SK-N-SH treated with all-trans-retinoic acid at 6 μM for 48 hours (cell line): ENCODE data around the gene CSNK2B.
A peak's percentile ranks its signal among the peaks of the same experiment; 100 is the strongest.

Experiments
- ATAC-seq: fragments of 200-7000 bp; cut with Tn5 transposase; 3 replicates; pipeline ENCODE4 v1.9.1; 2020; ENCODE audit warnings: mild to moderate bottlenecking, moderate library complexity
- ARNTL ChIP-seq: fragments of 450-650 bp; formaldehyde crosslinking; IDR thresholded peaks from 2 replicates; pipeline ENCODE4 v1.5.0; 2020; ENCODE audit warnings: low read depth, mild to moderate bottlenecking, moderate library complexity, borderline replicate concordance
- BACH2 ChIP-seq: fragments of 250-450 bp; sonication (Bioruptor Pico); IDR thresholded peaks from 2 replicates; pipeline ENCODE4 v1.9.0; 2021; ENCODE audit warnings: mild to moderate bottlenecking, borderline replicate concordance
- CREB5 ChIP-seq: fragments of 250-450 bp; sonication (Bioruptor Pico); IDR thresholded peaks from 2 replicates; pipeline ENCODE4 v1.5.1; 2020; ENCODE audit warnings: low read depth, mild to moderate bottlenecking, moderate library complexity
- CSDC2 ChIP-seq: fragments of 250-450 bp; sonication (Bioruptor Pico); IDR thresholded peaks from 2 replicates; pipeline ENCODE4 v1.5.0; 2020; ENCODE audit warnings: mild to moderate bottlenecking, moderate library complexity
- CSRNP3 ChIP-seq: fragments of 250-450 bp; sonication (Bioruptor Pico); IDR thresholded peaks from 2 replicates; pipeline ENCODE4 v1.5.1; 2021; ENCODE audit warnings: mild to moderate bottlenecking, moderate library complexity
- GLIS3 ChIP-seq: fragments of 250-450 bp; sonication (Bioruptor Pico); IDR thresholded peaks from 2 replicates; pipeline ENCODE4 v1.5.0; 2020; ENCODE audit warnings: mild to moderate bottlenecking, moderate library complexity
- ISL1 ChIP-seq: fragments of 250-450 bp; sonication (Bioruptor Pico); IDR thresholded peaks from 2 replicates; pipeline ENCODE4 v2.1.2; 2022; ENCODE audit warnings: mild to moderate bottlenecking, moderate library complexity
- OSR1 ChIP-seq: fragments of 250-450 bp; sonication (Bioruptor Pico); IDR thresholded peaks from 2 replicates; pipeline ENCODE4 v1.8.0; 2022; ENCODE audit warnings: moderate library complexity, mild to moderate bottlenecking, inconsistent platforms
- PATZ1 ChIP-seq: fragments of 250-450 bp; sonication (Bioruptor Pico); IDR thresholded peaks from 2 replicates; pipeline ENCODE4 v1.8.0; 2020; ENCODE audit warnings: mild to moderate bottlenecking, moderate library complexity, borderline replicate concordance
- POU6F1 ChIP-seq: fragments of 250-450 bp; sonication (Bioruptor Pico); IDR thresholded peaks from 2 replicates; pipeline ENCODE4 v1.8.0; 2021; ENCODE audit warnings: low read depth, mild to moderate bottlenecking, moderate library complexity, borderline replicate concordance
- PPARA ChIP-seq: fragments of 250-450 bp; sonication (Bioruptor Pico); IDR thresholded peaks from 2 replicates; pipeline ENCODE4 v1.5.0; 2020; ENCODE audit warnings: mild to moderate bottlenecking, borderline replicate concordance
- RARB ChIP-seq: fragments of 250-450 bp; sonication (Bioruptor Pico); IDR thresholded peaks from 2 replicates; pipeline ENCODE4 v1.8.0; 2021; ENCODE audit warnings: mild to moderate bottlenecking, moderate library complexity
- SNAI2 ChIP-seq: fragments of 250-450 bp; sonication (Bioruptor Pico); IDR thresholded peaks from 2 replicates; pipeline ENCODE4 v1.5.0; 2020; ENCODE audit warnings: mild to moderate bottlenecking, moderate library complexity
- TCF4 ChIP-seq: fragments of 250-450 bp; sonication (Bioruptor Pico); IDR thresholded peaks from 2 replicates; pipeline ENCODE4 v1.8.0; 2021; ENCODE audit warnings: mild to moderate bottlenecking, moderate library complexity, borderline replicate concordance
- TOX ChIP-seq: fragments of 250-450 bp; sonication (Bioruptor Pico); IDR thresholded peaks from 2 replicates; pipeline ENCODE4 v1.8.0; 2021; ENCODE audit warnings: mild to moderate bottlenecking, moderate library complexity, borderline replicate concordance
- TSHZ2 ChIP-seq: fragments of 250-450 bp; sonication (Bioruptor Pico); IDR thresholded peaks from 2 replicates; pipeline ENCODE4 v1.5.0; 2020; ENCODE audit warnings: mild to moderate bottlenecking, moderate library complexity
- ZFP30 ChIP-seq: fragments of 450-650 bp; formaldehyde crosslinking; IDR thresholded peaks from 2 replicates; pipeline ENCODE4 v1.5.0; 2022; ENCODE audit warnings: mild to moderate bottlenecking, moderate library complexity
- ZNF565 ChIP-seq: fragments of 450-650 bp; formaldehyde crosslinking; conservative IDR thresholded peaks from 2 replicates; pipeline ENCODE4 v1.5.0; 2020; ENCODE audit warnings: low read depth, mild to moderate bottlenecking, moderate library complexity
- ZNF70 ChIP-seq: fragments of 450-650 bp; formaldehyde crosslinking; IDR thresholded peaks from 2 replicates; pipeline ENCODE4 v1.5.0; 2020; ENCODE audit warnings: mild to moderate bottlenecking, moderate library complexity
- ZNF8 ChIP-seq: fragments of 450-650 bp; formaldehyde crosslinking; IDR thresholded peaks from 2 replicates; pipeline ENCODE4 v1.5.0; 2020; ENCODE audit warnings: mild to moderate bottlenecking, moderate library complexity

Gene CSNK2B

GRCh38 chr6:31659649-31660380 lies 6.1 kb upstream of the CSNK2B start:
- no peak for TF ChIP-seq CREB5 (CRISPR knock-in tag)
- no peak for TF ChIP-seq ZNF8 (CRISPR knock-in tag)
- no peak for TF ChIP-seq GLIS3 (CRISPR knock-in tag)
- TF ChIP-seq CSRNP3 (CRISPR knock-in tag) = no peak
- TF ChIP-seq ISL1 (CRISPR knock-in tag) = no peak
- TF ChIP-seq OSR1 (CRISPR knock-in tag) = no peak
- TF ChIP-seq CSDC2 = no peak
- no peak for TF ChIP-seq TSHZ2 (CRISPR knock-in tag)
- TF ChIP-seq PATZ1 = no peak
- no peak for TF ChIP-seq ARNTL
- no peak for TF ChIP-seq TOX
- no peak for TF ChIP-seq BACH2
- TF ChIP-seq ZNF565 (CRISPR knock-in tag) = no peak
- no peak for TF ChIP-seq TCF4 (CRISPR knock-in tag)
- TF ChIP-seq SNAI2 (CRISPR knock-in tag) = no peak
- no peak for TF ChIP-seq ZFP30 (CRISPR knock-in tag)
- peak; percentile 50 for ATAC-seq

GRCh38 chr6:31660381-31661261 lies 5.3 kb upstream of the CSNK2B start, which contains the start of gene C6orf47:
TSS of gene C6orf47 (minus strand) at chr6:31660778. CDS start at chr6:31659947, 831 bp downstream.
- ATAC-seq = peak; percentile 84
- TF ChIP-seq OSR1 (CRISPR knock-in tag) (no peak), CREB5 (CRISPR knock-in tag) (no peak), ARNTL (no peak), ZNF8 (CRISPR knock-in tag) (no peak), SNAI2 (CRISPR knock-in tag) (no peak), PPARA (CRISPR knock-in tag) (no peak), TSHZ2 (CRISPR knock-in tag) (no peak), ZNF565 (CRISPR knock-in tag) (no peak), POU6F1 (CRISPR knock-in tag) (no peak), ZNF70 (CRISPR knock-in tag) (no peak), GLIS3 (CRISPR knock-in tag) (no peak), CSRNP3 (CRISPR knock-in tag) (no peak), CSDC2 (no peak), TCF4 (CRISPR knock-in tag) (no peak), RARB (CRISPR knock-in tag) (no peak), BACH2 (no peak), ISL1 (CRISPR knock-in tag) (no peak), TOX (no peak)
